ENCODE measurements around the gene MRPL10. TPM values are rescaled to one million over a fixed set of nuclear protein-coding genes. Genes with fewer than 3 reads are reported as not detected.

The MRPL10 gene
- total RNA-seq, 4 donors from 2014 or later = 34.9 to 74.9 (median 55.0) TPM

DNA sequence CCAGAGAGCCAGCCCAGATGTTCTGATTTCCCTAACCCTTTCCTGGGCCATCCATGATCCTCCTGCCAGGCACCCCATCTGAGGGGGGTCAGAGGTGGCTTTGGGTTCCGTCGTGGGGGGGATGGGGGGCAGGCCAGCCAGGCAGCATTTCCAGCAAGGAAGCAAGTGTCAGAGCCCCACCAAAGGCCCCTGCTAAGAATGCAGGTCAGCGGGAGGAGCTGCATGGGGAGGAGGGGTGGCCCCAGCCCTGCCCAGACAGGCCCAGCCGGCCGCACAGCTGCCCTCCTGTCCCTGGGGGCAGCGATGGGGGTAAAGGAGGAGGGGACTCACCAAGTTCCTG, 12.0 kb upstream of the MRPL10 start:
- H3K4me3 ChIP-seq = no peak overlapping the region
- no peaks in the 10 kb centered on the region for H3K9me3 ChIP-seq
- peaks cover 38% of the 10 kb centered on the region for H3K27me3 ChIP-seq
- ATAC-seq = no peak
- 20% methylated on average over 1 of the region's 6 CpGs; no CpG with 5 or more reads in 1 of the 2 donors for WGBS, 2 donors (ENCODE audit: low coverage in 1 of 2)
- peaks cover 0 to 57% (median 8%) of the 10 kb centered on the region in 3 donors for H3K4me1 ChIP-seq
- H3K27ac ChIP-seq = no peak overlapping the region
- peaks cover 0 to 7% of the 10 kb centered on the region in 2 donors for H3K36me3 ChIP-seq
- TF ChIP-seq EP300 (IDR thresholded peaks at IDR 0.05) (no peak), POLR2A (IDR thresholded peaks at IDR 0.05) (no peak), POLR2AphosphoS5 (IDR thresholded peaks at IDR 0.05) (no peak)
- TF ChIP-seq, protein P1, sequence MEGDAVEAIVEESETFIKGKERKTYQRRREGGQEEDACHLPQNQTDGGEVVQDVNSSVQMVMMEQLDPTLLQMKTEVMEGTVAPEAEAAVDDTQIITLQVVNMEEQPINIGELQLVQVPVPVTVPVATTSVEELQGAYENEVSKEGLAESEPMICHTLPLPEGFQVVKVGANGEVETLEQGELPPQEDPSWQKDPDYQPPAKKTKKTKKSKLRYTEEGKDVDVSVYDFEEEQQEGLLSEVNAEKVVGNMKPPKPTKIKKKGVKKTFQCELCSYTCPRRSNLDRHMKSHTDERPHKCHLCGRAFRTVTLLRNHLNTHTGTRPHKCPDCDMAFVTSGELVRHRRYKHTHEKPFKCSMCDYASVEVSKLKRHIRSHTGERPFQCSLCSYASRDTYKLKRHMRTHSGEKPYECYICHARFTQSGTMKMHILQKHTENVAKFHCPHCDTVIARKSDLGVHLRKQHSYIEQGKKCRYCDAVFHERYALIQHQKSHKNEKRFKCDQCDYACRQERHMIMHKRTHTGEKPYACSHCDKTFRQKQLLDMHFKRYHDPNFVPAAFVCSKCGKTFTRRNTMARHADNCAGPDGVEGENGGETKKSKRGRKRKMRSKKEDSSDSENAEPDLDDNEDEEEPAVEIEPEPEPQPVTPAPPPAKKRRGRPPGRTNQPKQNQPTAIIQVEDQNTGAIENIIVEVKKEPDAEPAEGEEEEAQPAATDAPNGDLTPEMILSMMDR (IDR thresholded peaks at IDR 0.05) = no peak

DNA sequence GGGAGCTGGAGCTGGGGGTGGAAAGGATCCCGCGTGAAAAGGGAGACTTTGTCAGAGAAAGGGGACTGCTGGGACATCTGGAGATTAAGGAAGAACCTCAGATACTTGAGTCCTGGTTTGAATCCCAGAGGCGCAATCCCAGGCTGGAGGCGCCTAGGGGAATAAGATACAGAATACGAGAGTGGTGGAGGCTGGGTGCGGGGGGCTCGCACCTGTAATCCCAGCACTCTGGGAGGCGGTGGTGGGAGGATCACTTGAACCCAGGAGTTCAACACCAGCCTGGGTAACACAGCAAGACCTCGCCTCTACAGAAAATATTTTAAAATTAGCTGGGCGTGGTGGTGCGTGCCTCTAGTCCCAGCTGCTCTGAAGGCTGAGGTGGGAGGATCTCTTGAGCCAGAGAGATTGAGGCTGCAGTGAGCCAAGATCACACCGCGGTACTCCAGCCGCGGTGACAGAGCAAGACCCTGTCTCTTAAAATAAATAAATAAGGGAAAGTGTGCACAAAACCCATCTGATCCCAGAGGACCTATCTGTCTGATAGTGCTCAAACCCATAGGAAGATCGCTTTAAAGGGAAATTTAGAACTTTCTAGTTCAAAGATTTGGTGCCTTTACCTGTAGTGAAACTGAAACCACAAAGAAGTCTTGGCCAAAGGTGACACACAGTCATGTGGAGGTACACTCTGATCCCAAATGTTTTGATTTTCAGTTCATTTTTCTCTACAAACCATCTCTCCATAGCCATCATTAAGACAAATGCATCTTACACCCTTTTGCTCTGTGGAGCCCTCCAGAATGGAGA, 10.3 kb upstream of the MRPL10 start:
- peaks cover 0 to 24% of the 10 kb centered on the region in 2 donors for H3K36me3 ChIP-seq
- ATAC-seq = no peak
- H3K4me3 ChIP-seq = peak overlapping the region in 1 of 2 donors; percentile 87
- WGBS, 2 donors (ENCODE audit: low coverage in 1 of 2) = 67 to 76% methylated on average over 8 of the region's 16 CpGs
- peaks cover 0 to 54% (median 14%) of the 10 kb centered on the region in 3 donors for H3K4me1 ChIP-seq
- H3K27ac ChIP-seq = peak overlapping the region in 3 of 4 donors; percentile 71 to 79 (median 77)
- TF ChIP-seq, protein P1 (IDR thresholded peaks at IDR 0.05) = no peak
- TF ChIP-seq POLR2A (IDR thresholded peaks at IDR 0.05) (no peak), EP300 (IDR thresholded peaks at IDR 0.05) (no peak), POLR2AphosphoS5 (IDR thresholded peaks at IDR 0.05) (no peak)
- H3K9me3 ChIP-seq = no peaks in the 10 kb centered on the region
- H3K27me3 ChIP-seq = peaks cover 21% of the 10 kb centered on the region

DNA sequence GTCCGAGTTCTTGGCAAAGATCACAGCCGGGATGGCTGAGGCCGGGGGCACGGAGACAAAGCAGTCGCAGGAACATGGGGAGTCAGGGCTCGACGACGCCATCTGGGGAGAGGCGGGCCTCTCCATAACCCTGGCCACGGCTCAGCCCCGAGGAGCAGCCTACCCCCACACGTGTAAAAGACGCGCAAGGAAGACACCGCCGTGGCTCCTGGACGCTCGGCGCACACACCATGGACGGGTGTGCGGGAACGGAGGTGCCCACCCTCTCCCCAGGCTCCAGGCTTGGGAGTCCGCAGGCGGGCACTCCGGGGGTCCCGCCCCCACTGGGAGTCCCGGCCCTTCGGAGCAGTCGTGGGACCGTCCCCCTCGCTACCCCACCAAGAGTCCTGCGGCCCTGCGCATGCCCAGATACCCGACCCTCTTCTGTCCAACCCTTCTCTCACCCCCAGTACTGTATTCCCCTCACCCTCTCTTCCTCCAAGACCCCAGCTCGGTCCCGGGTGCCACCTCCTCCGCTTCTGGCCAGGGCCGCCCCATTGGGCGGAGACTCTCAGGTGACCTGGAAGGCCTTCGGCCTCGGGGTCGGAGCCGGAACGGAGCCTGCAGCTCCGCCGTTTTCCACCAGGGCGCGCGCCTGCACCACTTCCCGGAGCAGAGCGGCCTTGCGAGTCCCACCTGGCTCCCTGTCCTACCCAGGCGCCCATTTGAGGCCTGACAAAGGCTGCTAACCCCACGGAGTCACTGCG, 9.6 kb upstream of the MRPL10 start, which contains the start of gene SCRN2:
Gene SCRN2, minus strand, starts transcription at position 532 of the 746 bp plus-strand sequence. Its CDS starts 430 bp downstream, at position 102.
- WGBS, 2 donors (ENCODE audit: low coverage in 1 of 2) = 0% methylated on average over 5 to 8 of the region's 55 CpGs
- H3K4me3 ChIP-seq = peak within 1 kb of the TSS; percentile 57 to 87
- no peak for TF ChIP-seq EP300 (IDR thresholded peaks at IDR 0.05)
- peak in 1 of 2 donors; percentile 19 for TF ChIP-seq POLR2A (IDR thresholded peaks at IDR 0.05)
- no peak for TF ChIP-seq POLR2AphosphoS5 (IDR thresholded peaks at IDR 0.05)
- TF ChIP-seq, protein P1 (IDR thresholded peaks at IDR 0.05) = peak in 2 of 4 experiments; percentile 98 to 99
- H3K27ac ChIP-seq = peak within 1 kb of the TSS in 3 of 4 donors; percentile 71 to 79 (median 77)
- H3K9me3 ChIP-seq = no peaks in the 10 kb centered on the region
- H3K36me3 ChIP-seq = peaks cover 0 to 32% of the 10 kb centered on the region in 2 donors
- peaks cover 0 to 53% (median 14%) of the 10 kb centered on the region in 3 donors for H3K4me1 ChIP-seq
- peak; percentile 92 for ATAC-seq
- H3K27me3 ChIP-seq = peaks cover 13% of the 10 kb centered on the region

DNA sequence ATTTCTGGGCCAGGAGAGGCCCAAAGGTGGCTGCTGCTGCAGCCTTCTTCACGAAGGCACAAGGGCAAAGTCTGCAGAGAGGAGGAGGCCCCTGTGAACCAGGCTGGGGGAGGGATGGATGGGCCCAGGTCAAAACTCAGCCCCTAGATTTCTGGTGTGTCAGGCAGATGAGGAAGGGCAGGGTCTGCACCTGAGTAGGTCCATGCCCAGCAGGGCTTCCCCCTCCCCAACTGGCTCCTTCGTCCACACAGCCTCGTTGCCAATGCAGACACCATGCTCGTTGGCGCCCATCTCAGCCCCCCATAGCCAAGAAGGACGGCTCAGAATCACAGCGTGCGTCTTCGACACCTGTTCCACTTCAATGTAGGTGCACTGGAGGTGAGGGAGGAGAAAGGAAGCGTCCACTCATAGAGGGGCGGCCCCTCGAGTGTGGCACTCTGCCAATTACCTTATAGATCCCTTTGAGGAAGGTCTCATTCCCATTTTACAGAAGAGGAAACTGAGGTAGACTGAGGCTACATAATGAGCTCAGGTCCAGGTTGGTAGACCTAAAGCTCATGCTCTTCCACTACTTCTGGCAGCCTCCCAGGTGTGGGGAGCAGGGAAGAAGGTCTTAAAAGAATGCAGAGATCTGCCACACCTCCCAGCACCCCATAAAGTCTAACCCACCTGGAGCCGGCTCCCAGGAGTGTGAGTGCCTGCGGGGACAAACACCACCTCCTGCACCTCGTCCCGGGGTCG, 8.8 kb upstream of the MRPL10 start:
- TF ChIP-seq EP300 (IDR thresholded peaks at IDR 0.05) (no peak), POLR2A (IDR thresholded peaks at IDR 0.05) (no peak), POLR2AphosphoS5 (IDR thresholded peaks at IDR 0.05) (no peak)
- TF ChIP-seq, protein P1 (IDR thresholded peaks at IDR 0.05) = no peak
- H3K4me3 ChIP-seq = peak overlapping the region; percentile 57 to 87
- no peak for ATAC-seq
- peak overlapping the region in 3 of 4 donors; percentile 71 to 79 (median 77) for H3K27ac ChIP-seq
- WGBS, 2 donors (ENCODE audit: low coverage in 1 of 2) = 51% methylated on average over 7 of the region's 17 CpGs; no CpG with 5 or more reads in 1 of the 2 donors
- H3K27me3 ChIP-seq = peaks cover 7% of the 10 kb centered on the region
- H3K4me1 ChIP-seq = peaks cover 0 to 53% (median 14%) of the 10 kb centered on the region in 3 donors
- no peaks in the 10 kb centered on the region for H3K9me3 ChIP-seq
- H3K36me3 ChIP-seq = peaks cover 0 to 39% of the 10 kb centered on the region in 2 donors

Measured in gastroesophageal sphincter (tissue), 4 donors.